ENCODE measurements around the gene ZNF681.
"Not testable (repeated sequence)": the region's sequence is repeated elsewhere in the genome, so short reads cannot be mapped to it uniquely, and the experiment has no call there.

Gene ZNF681

GRCh38 chr19:23772675-23773063, 14.0 kb upstream of the ZNF681 start:
- no peak for DNase-seq (ENCODE audit: low read depth)

- DNase-seq (ENCODE audit: low read depth): no peak
Measured at GRCh38 chr19:23771761-23772674, 13.3 kb upstream of the ZNF681 start.

- no peak for DNase-seq (ENCODE audit: low read depth)
Measured at GRCh38 chr19:23771316-23771715, 12.6 kb upstream of the ZNF681 start.

- DNase-seq (ENCODE audit: low read depth): no peak
Measured at GRCh38 chr19:23770672-23771250, 12.1 kb upstream of the ZNF681 start.

- no peak for DNase-seq (ENCODE audit: low read depth)
Measured at GRCh38 chr19:23769691-23770468, 11.2 kb upstream of the ZNF681 start.

GRCh38 chr19:23766951-23767350, 8.3 kb upstream of the ZNF681 start:
- DNase-seq (ENCODE audit: low read depth): no peak

- DNase-seq (ENCODE audit: low read depth): no peak
Measured at GRCh38 chr19:23764781-23765180, 6.1 kb upstream of the ZNF681 start.

- peak; percentile 75 for DNase-seq (ENCODE audit: low read depth)
Measured at GRCh38 chr19:23762884-23763711, 4.4 kb upstream of the ZNF681 start.

GRCh38 chr19:23762548-23762883, 3.8 kb upstream of the ZNF681 start:
- DNase-seq (ENCODE audit: low read depth): no peak

- not testable (repeated sequence) for DNase-seq (ENCODE audit: low read depth)
Measured at GRCh38 chr19:23760326-23760725, 1.6 kb upstream of the ZNF681 start.

- not testable (repeated sequence) for DNase-seq (ENCODE audit: low read depth)
Measured at GRCh38 chr19:23743633-23744232, 15.0 kb downstream of the ZNF681 start.

- DNase-seq (ENCODE audit: low read depth): not testable (repeated sequence)
Measured at GRCh38 chr19:23730729-23731465, 27.8 kb downstream of the ZNF681 start.

GRCh38 chr19:23724161-23724560, 34.5 kb downstream of the ZNF681 start:
- DNase-seq (ENCODE audit: low read depth): not testable (repeated sequence)

GRCh38 chr19:23718802-23719201, 39.9 kb downstream of the ZNF681 start:
- DNase-seq (ENCODE audit: low read depth): no peak

GRCh38 chr19:23716792-23717191, 41.9 kb downstream of the ZNF681 start:
- no peak for DNase-seq (ENCODE audit: low read depth)

GRCh38 chr19:23709347-23709746, 49.3 kb downstream of the ZNF681 start:
- no peak for DNase-seq (ENCODE audit: low read depth)

- DNase-seq (ENCODE audit: low read depth): no peak
Measured at GRCh38 chr19:23706657-23707056, 52.0 kb downstream of the ZNF681 start.

- DNase-seq (ENCODE audit: low read depth): no peak
Measured at GRCh38 chr19:23699521-23699860, 59.2 kb downstream of the ZNF681 start.

- no peak for DNase-seq (ENCODE audit: low read depth)
Measured at GRCh38 chr19:23698711-23699520, 59.8 kb downstream of the ZNF681 start.

- not testable (repeated sequence) for DNase-seq (ENCODE audit: low read depth)
Measured at GRCh38 chr19:23692937-23693336, 65.8 kb downstream of the ZNF681 start.

All from T-helper 22 cell (primary cell).